Liver (tissue), 3 donors: Measurements from ENCODE around the gene AXIN1.

Source experiments
- CTCF ChIP-seq: fragments of 150-350 bp; IDR thresholded peaks from 2 replicates; pipeline ENCODE4 v1.5.1; 2017; ENCODE audit warnings: improper control_type of control experiment, low read depth, low read length; ENCODE audit not compliant: missing input control
- EGR1 ChIP-seq, 2 donors: IDR thresholded peaks; 2 replicates each; pipeline ENCODE4 v1.6.1; 2016 to 2018; ENCODE audit warnings: antibody characterized with exemption in 2 of 2, low read depth in 2 of 2
- FOXA2 ChIP-seq: IDR thresholded peaks from 2 replicates; pipeline ENCODE4 v1.6.1; 2016; ENCODE audit warnings: antibody characterized with exemption
- GABPA ChIP-seq, 2 donors: IDR thresholded peaks in 1 of 2; conservative IDR thresholded peaks in 1 of 2; 2 replicates each; pipeline ENCODE4 v1.6.1; 2016; ENCODE audit warnings: antibody characterized with exemption in 2 of 2, mild to moderate bottlenecking in 1 of 2, moderate library complexity in 1 of 2
- JUND ChIP-seq, 2 donors: IDR thresholded peaks; 2 replicates each; pipeline ENCODE4 v1.6.1; 2016; ENCODE audit warnings: antibody characterized with exemption in 2 of 2
- MAX ChIP-seq: IDR thresholded peaks from 2 replicates; pipeline ENCODE4 v1.6.1; 2016; ENCODE audit warnings: antibody characterized with exemption
- RAD21 ChIP-seq, 2 donors: IDR thresholded peaks; 2 replicates each; pipeline ENCODE4 v1.6.1; 2016; ENCODE audit warnings: antibody characterized with exemption in 2 of 2, mild to moderate bottlenecking in 2 of 2
- TAF1 ChIP-seq: conservative IDR thresholded peaks from 2 replicates; pipeline ENCODE4 v1.6.1; 2016; ENCODE audit warnings: antibody characterized with exemption, mild to moderate bottlenecking
- YY1 ChIP-seq: IDR thresholded peaks from 2 replicates; pipeline ENCODE4 v1.6.1; 2016; ENCODE audit warnings: antibody characterized with exemption, mild to moderate bottlenecking
- TF ChIP-seq, protein P1 (sequence below): IDR thresholded peaks from 2 replicates; pipeline ENCODE4 v1.6.1; 2016; ENCODE audit warnings: antibody characterized with exemption, mild to moderate bottlenecking
- donor health status: healthy.
- donor health status: healthy.

GRCh38 chr16:340370-341091, 12.0 kb downstream of the AXIN1 start:
- no peak for TF ChIP-seq EGR1 (IDR thresholded peaks at IDR 0.05; ENCODE audit: low read depth in 2 of 2)
- TF ChIP-seq YY1, result no peak
- no peak for TF ChIP-seq CTCF
- TF ChIP-seq TAF1, result no peak
- TF ChIP-seq RAD21 (IDR thresholded peaks at IDR 0.05), result no peak
- TF ChIP-seq MAX, result no peak
- no peak for TF ChIP-seq GABPA (IDR thresholded peaks at IDR 0.05 in 1 of 2, conservative IDR thresholded peaks at IDR 0.05 in 1 of 2)
- TF ChIP-seq FOXA2, result no peak
- TF ChIP-seq, protein P1, sequence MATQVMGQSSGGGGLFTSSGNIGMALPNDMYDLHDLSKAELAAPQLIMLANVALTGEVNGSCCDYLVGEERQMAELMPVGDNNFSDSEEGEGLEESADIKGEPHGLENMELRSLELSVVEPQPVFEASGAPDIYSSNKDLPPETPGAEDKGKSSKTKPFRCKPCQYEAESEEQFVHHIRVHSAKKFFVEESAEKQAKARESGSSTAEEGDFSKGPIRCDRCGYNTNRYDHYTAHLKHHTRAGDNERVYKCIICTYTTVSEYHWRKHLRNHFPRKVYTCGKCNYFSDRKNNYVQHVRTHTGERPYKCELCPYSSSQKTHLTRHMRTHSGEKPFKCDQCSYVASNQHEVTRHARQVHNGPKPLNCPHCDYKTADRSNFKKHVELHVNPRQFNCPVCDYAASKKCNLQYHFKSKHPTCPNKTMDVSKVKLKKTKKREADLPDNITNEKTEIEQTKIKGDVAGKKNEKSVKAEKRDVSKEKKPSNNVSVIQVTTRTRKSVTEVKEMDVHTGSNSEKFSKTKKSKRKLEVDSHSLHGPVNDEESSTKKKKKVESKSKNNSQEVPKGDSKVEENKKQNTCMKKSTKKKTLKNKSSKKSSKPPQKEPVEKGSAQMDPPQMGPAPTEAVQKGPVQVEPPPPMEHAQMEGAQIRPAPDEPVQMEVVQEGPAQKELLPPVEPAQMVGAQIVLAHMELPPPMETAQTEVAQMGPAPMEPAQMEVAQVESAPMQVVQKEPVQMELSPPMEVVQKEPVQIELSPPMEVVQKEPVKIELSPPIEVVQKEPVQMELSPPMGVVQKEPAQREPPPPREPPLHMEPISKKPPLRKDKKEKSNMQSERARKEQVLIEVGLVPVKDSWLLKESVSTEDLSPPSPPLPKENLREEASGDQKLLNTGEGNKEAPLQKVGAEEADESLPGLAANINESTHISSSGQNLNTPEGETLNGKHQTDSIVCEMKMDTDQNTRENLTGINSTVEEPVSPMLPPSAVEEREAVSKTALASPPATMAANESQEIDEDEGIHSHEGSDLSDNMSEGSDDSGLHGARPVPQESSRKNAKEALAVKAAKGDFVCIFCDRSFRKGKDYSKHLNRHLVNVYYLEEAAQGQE, result no peak
- TF ChIP-seq JUND (IDR thresholded peaks at IDR 0.05), result no peak
